ENCODE data around the gene MRM2.

DNA sequence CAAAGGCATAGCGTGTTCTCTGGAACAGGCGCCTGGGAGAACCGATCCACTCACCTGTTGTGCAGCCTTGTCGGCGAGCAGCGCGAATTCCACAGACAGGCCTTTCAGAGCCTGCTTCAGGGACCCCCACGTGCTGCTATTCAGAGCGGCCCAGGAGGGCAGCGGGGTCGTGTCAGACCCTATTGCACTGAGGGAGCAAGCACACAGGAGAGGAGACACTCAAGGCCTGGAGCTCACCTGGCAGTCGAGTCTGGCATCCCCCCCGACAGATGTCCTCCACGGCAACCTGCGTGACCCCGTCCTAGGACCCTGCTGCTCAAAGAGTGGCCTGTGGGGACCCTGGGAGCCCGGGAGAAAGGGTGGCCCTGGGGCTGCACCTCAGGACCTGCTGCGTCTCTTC is 21.2 kb upstream of the MRM2 start:
- TF ChIP-seq POLR2A (IDR thresholded peaks at IDR 0.05), result no peak
- TF ChIP-seq, protein P1, sequence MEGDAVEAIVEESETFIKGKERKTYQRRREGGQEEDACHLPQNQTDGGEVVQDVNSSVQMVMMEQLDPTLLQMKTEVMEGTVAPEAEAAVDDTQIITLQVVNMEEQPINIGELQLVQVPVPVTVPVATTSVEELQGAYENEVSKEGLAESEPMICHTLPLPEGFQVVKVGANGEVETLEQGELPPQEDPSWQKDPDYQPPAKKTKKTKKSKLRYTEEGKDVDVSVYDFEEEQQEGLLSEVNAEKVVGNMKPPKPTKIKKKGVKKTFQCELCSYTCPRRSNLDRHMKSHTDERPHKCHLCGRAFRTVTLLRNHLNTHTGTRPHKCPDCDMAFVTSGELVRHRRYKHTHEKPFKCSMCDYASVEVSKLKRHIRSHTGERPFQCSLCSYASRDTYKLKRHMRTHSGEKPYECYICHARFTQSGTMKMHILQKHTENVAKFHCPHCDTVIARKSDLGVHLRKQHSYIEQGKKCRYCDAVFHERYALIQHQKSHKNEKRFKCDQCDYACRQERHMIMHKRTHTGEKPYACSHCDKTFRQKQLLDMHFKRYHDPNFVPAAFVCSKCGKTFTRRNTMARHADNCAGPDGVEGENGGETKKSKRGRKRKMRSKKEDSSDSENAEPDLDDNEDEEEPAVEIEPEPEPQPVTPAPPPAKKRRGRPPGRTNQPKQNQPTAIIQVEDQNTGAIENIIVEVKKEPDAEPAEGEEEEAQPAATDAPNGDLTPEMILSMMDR (IDR thresholded peaks at IDR 0.05), result no peak

Data from Peyer's patch (tissue), 4 donors.